Gastrocnemius medialis (tissue), 4 donors: Measurements from ENCODE around the gene KRTAP6-1.

Source experiments
- CTCF ChIP-seq, 5 experiments: fragments of 450-650 bp in 3 of 5; fragments of 200-600 bp in 2 of 5; sonication (generic) in 2 of 5; IDR thresholded peaks in 4 of 5; conservative IDR thresholded peaks in 1 of 5; 1 replicate in 4 of 5; 2 replicates in 1 of 5; pipeline ENCODE4 v1.5.1; 2016 to 2019; ENCODE audit warnings: antibody characterized with exemption in 5 of 5, mild to moderate bottlenecking in 3 of 5, moderate library complexity in 3 of 5
- POLR2A ChIP-seq, 2 donors: fragments of 450-650 bp; IDR thresholded peaks; one replicate each; pipeline ENCODE4 v1.6.1; 2017; ENCODE audit warnings: antibody characterized with exemption in 2 of 2, mild to moderate bottlenecking in 2 of 2, moderate library complexity in 2 of 2

DNA sequence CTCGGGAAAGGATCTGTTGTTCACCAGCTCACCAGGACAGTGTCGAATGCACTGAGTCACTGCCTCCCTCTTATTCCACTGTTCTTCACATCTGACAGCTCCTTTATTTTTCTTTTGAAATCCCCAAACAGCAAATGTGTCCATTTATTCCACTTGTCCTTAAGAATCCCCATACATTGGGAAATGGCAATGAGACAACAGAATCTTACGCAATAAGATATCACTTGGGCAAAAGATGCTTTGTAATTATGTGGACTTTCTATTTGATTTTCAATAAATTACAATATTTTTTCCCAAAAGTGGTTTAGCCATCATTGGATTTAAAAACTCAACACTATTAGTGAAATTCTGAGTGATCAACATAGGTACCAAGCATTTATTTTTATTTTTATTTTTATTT, 25.0 kb upstream of the KRTAP6-1 start:
- TF ChIP-seq CTCF (IDR thresholded peaks at IDR 0.05 in 4 of 5, conservative IDR thresholded peaks at IDR 0.05 in 1 of 5) (no peak), POLR2A (IDR thresholded peaks at IDR 0.05) (no peak)
